CD4-positive, alpha-beta T cell treated with Interleukin-4 for 4 hours (primary cell): ENCODE data around the gene CYP2C18.
"Not testable (repeated sequence)": the region's sequence is repeated elsewhere in the genome, so short reads cannot be mapped to it uniquely, and the experiment has no call there.

ENCODE experiments used
- DNase-seq: peaks from one replicate; pipeline ENCODE4 v3.0.0-alpha.2; 2020

CYP2C18 gene

DNA sequence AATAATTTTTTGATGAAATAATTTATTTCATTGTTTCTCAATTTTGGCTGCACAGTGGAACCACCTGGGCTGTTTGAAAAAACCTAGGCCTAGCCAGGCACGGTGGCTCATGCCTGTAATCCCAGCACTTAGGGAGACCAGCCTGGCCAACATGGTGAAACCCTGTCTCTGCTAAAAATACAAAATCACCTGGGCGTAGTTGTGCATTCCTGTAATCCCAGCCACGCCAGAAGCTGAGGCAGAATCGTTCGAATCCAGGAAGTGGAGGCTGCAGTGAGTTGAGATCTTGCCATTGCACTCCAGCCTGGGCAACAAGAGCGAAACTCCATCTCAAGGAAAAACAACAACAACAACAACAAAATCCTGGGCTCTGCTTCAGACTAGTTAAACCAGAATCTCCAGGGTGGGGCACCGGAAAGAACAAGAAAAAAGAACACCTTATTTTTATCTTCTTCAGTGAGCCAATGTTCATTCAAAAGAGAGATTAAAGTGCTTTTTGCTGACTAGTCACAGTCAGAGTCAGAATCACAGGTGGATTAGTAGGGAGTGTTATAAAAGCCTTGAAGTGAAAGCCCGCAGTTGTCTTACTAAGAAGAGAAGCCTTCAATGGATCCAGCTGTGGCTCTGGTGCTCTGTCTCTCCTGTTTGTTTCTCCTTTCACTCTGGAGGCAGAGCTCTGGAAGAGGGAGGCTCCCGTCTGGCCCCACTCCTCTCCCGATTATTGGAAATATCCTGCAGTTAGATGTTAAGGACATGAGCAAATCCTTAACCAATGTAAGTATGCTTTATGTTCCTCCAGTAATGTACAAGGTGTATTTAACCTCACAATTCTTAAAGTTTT, at the start of gene CYP2C18:
TSS of gene CYP2C18 (plus strand) at position 516 of the 841 bp plus-strand sequence. CDS start at position 607, 91 bp downstream.
- DNase-seq, result no peak

GRCh38 chr10:94638097-94638496, 45.4 kb upstream of the CYP2C18 start:
- not testable (repeated sequence) for DNase-seq

DNA sequence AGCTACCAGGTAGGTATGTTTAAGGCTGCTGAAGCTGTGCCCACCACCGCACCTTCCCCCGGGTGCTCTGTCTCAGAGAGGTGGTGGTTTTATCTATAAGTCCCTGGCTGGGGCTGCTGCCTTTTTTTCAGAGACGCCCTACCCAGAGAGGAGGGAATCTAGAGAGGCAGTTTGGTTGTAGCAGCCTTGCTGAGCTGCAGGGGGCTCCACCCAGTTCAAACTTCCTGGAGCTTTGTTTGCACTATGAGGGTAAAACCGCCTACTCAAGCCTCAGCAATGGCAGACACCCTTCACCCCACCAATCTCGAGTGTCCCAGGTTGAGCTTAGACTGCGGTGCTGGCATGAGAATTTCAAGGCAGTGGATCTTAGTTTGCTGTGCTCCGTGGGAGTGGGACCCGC, 43.6 kb upstream of the CYP2C18 start:
- DNase-seq, result no peak

- no peak for DNase-seq
Observed at GRCh38 chr10:94640562-94640961, 43.0 kb upstream of the CYP2C18 start.

GRCh38 chr10:94641480-94641879, 42.0 kb upstream of the CYP2C18 start:
- no peak for DNase-seq

DNA sequence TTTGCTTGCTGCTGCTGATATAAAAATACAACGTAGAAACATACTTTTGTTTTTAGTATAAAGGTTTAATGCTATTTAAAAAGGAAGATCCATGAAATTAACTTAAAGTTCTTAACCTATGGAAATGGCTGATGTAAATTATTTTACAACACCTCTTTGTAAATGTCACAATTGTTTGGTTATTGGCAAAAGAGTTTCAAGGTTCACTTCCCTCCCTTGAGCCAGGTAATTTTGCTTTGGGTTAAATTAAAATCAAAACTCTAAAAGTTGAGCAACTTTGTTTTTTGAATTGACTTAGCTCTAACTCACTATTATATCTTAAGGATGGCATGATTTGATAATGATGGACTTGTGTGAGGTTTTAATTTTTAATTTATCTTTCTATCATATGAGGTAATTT, 39.2 kb upstream of the CYP2C18 start:
- DNase-seq, result no peak

DNA sequence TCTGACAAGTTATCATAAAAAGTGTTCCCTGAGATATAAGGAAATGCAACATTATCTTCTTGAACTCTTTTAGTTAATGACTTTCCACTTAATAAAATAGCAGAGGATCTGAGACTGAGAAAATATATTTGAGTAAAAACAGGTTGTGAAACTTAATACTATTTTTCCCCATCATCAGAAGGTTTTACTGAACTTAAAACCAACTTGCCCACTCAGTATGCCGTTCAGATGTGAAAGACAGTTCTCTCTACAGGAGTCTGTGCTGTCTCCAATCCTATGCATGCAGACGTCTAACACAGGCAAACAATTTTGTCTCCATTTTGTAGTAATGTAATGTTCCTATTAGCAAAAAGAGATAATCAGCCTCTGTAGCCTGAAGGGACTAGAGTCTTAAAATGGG, 38.2 kb upstream of the CYP2C18 start:
- DNase-seq, result no peak

DNA sequence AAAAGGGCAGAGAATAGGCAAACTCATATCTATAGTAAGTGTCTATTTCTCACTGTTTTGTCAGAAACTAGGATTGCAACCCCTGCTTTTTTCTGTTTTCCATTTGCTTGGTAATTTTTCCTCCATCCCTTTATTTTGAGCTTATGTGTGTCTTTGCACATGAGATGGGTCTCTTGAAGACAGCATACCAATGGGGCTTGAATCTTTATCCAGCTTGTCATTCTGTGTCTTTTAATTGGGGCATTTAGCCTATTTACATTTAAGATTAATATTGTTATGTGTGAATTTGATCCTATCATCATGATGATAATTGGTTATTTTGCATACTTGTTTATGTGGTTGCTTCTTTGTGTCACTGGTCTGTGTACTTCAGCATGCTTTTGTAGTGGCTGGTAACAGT, 28.3 kb upstream of the CYP2C18 start:
- not testable (repeated sequence) for DNase-seq

GRCh38 chr10:94663061-94663460, 20.5 kb upstream of the CYP2C18 start:
- DNase-seq, result not testable (repeated sequence)

DNA sequence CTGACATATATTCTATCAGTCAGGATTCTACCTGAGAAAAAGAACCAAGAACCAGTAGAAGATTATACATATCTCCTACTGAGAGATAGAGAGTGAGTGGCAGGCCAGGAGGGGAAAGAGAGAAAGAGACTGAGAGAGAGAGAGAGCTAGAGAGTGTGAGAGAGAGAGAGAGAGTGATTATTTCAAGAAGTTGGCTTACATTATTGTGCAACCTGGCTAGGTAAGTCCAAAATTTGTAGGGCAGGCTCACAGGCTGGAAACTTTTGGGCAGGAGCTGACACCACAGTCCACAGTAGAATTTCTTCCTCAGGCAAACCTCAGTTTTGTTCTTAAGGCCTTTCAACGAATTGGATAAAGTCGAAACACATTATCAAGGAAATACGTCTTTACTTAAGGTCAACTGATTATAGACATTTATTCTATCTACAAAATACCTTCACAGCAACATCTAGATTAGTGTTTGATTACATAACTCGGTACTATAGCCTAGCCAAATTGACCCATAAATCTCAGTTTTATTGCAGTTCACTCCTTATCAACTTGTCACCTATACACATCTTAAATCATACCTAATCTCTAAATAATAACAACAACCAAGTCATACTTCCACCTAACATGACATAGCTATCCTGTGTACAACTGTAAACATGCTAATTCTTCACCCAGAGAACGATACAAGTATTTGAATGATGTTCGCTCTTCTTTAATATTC, 17.0 kb upstream of the CYP2C18 start:
- no peak for DNase-seq

DNA sequence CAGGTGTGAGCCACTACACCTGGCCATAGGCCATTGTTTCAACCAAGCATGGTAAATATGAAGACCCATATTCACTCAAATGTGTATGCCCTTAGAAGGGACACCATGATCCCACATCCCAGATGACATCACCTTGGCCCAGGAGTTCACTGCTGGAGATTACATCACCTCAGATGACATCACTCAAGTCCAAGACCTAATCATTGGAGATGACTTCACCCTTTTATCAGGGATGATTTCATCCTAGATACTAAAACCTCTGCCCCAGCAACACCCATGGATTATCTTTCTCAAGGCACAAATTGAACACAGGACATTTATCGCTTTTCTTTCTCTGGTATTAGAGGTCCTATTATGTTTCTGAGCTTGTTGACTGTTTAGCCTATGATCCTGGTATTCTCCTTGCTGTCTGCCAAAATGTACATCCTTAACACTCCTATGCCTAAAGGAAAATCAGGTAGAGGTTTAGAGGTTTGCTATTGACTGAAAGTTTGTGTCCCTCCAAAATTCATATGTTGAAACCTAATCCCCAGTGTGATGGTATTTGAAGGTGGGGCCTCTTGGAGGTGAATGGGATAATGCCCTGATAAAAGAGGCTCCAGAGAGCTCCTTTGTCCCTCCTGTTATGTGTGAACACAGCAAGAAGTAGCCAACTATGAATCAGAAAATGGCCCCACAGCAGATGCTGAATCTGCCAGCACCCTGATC, 9.8 kb upstream of the CYP2C18 start:
- no peak for DNase-seq

DNA sequence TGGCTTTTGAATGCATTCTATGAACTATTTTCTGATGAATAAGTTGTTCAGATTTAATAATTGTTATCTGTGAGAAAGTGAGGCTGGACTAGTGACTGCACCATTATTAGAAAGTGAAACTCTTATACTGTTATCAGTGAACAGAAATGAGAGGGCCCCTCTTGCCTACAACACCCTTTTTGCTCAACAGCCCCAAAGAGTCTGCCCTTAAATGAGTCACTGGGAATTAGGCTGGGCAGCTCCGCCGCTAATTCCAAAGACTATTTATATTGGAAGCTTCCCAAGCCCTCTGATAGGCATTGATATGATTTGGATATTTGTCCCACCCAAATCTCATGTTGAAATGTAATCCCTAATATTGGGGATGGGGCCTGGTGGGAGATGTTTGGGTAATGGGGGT, 7.0 kb upstream of the CYP2C18 start:
- DNase-seq, result no peak

GRCh38 chr10:94677691-94678090, 5.8 kb upstream of the CYP2C18 start:
- no peak for DNase-seq

DNA sequence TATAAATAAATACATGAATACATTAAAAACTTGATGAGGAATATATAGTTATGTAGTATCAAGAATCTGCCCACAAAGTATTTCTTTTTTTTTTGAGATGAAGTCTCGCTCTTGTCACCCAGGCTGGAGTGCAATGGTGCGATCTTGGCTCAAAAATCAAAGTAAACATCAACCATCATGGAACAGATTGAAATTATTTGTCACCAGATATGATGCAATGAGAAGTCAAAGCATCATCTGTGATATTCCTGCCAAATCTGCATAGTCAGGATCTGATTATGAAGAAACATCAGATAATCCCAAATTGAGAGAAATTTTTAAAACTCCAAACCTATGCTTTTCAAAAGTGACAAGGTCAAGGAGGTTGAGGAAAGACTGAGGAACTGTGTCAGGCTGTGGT, 5.1 kb upstream of the CYP2C18 start:
- DNase-seq, result no peak

DNA sequence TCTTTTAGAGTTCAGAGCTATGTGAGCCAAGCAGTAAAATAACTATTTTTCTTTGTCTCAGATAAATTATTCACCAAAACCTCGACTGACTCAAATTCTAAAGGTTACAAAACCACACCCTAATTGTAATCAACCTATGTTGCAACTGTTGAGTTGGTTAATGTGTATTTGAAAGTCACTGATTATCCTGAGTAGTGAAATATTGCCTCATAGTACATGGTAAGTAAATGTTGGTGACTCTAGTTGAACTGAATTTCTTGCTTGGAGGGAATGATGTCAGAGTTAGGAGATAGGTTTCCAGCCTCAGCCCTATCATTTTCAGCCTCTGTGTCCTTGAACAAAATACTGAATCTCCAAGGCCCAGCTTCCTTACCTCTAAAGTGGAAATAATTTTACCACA, 3.0 kb upstream of the CYP2C18 start:
- DNase-seq, result no peak

GRCh38 chr10:94682636-94683035, 893 bp upstream of the CYP2C18 start:
- DNase-seq, result not testable (repeated sequence)

DNA sequence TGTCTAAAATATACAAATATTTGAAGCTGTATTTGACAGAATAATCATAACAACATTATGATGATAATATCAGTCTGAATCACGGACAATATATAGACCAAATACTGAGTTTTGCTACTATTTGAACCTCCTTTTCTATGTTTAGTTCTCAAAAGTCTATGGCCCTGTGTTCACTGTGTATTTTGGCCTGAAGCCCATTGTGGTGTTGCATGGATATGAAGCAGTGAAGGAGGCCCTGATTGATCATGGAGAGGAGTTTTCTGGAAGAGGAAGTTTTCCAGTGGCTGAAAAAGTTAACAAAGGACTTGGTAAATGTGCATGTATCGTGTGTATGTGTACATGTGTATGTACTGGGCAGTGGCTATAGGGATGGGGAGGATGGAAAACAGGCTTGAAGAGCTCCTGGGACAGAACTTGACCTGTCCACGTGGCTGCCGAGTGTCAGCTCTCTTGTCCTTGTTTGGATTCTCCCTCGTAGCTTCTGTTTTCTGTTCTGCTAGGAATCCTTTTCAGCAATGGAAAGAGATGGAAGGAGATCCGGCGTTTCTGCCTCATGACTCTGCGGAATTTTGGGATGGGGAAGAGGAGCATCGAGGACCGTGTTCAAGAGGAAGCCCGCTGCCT, 4.2 kb downstream of the CYP2C18 start:
- DNase-seq, result no peak

GRCh38 chr10:94706089-94706488, 22.6 kb downstream of the CYP2C18 start:
- DNase-seq, result no peak

- DNase-seq, result no peak
Observed at GRCh38 chr10:94710578-94710977, 27.0 kb downstream of the CYP2C18 start.

- DNase-seq, result no peak
Observed at GRCh38 chr10:94725871-94726270, 42.3 kb downstream of the CYP2C18 start.

DNA sequence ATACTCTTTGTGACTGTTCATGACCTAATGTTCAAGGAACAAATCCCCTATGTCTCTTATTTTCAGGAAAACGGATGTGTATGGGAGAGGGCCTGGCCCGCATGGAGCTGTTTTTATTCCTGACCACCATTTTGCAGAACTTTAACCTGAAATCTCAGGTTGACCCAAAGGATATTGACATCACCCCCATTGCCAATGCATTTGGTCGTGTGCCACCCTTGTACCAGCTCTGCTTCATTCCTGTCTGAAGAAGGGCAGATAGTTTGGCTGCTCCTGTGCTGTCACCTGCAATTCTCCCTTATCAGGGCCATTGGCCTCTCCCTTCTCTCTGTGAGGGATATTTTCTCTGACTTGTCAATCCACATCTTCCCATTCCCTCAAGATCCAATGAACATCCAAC, 51.7 kb downstream of the CYP2C18 start:
- DNase-seq, result no peak

- DNase-seq, result no peak
Observed at GRCh38 chr10:94738588-94738987, 55.1 kb downstream of the CYP2C18 start.

DNA sequence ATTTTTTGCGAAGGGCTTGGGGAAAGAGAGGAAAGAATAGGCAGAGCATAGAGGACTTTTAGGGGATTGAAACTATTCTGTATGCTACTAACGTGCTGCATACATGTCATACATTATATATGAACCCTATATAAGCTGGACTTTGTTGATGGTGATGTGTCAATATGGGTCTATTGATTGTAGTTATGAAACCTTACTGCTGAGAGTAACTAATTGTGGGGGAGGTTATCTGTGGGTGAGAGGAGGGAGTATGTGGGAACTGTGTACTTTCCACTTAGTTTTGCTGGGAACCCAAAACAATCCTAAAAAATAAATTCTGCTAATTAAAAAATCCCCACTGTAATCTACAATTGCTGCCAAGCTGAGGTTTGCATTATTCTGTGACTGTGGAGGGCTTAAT, 63.6 kb downstream of the CYP2C18 start:
- DNase-seq, result no peak
